Measurements from ENCODE around the gene LYPLAL1. TPM values are rescaled to one million over a fixed set of nuclear protein-coding genes. Genes with fewer than 3 reads are reported as not detected.

The LYPLAL1 gene
- polyA plus RNA-seq, 1 donor (not counting 4 experiments of a cell fraction or from before 2014, with no cell fraction given): 41.1 TPM

DNA sequence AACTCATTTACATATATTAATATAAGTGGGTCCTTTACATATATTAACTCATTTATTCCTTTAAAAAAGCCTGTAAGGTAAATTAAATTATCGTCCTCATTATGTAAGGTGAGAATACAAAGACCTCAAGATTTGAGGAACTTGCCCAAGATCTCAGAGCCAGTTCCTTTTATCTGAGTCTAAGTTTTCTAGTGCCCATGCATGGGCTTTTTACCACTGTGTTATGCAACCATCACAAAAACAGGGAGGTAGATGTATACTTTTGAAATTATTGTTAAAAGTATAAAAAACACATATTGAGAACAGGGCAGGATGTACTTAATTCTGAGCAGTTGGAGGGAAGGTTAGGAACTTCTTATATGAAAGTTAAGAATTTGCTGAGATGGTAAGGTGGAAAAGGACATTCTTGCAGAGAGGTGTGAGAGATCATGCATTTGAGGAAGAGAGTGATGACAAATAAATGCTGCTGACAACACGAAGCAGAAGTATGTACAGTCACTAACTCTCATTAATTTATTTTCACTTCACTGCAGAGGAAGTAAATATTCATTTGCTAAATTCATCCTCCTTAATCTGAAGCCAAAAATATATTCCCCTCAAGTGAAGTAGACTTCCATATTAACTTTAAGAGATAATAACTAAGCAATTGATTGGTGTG, 28.9 kb upstream of the LYPLAL1 start:
- Histone ChIP-seq H4K20me1 (ENCODE audit: control insufficient read depth, extremely low read depth, insufficient read depth, low read length) (no peaks in the 10 kb centered on the region), H3K9me1 (ENCODE audit: control insufficient read depth, extremely low read depth, insufficient read depth, low read length) (no peaks in the 10 kb centered on the region), H3K9me3 (ENCODE audit: control insufficient read depth, low read depth, low read length) (no peaks in the 10 kb centered on the region), H3K36me3 (ENCODE audit: control insufficient read depth in 2 of 2, extremely low read depth in 1 of 2, insufficient read depth in 2 of 2, low read length in 2 of 2) (no peaks in the 10 kb centered on the region), H3K4me2 (ENCODE audit: control insufficient read depth, extremely low read depth, insufficient read depth, low read depth, low read length) (no peak overlapping the region), H3K27ac (ENCODE audit: control insufficient read depth, insufficient read depth, low read length) (no peak overlapping the region), H3K4me1 (ENCODE audit: control insufficient read depth, extremely low read depth, insufficient read depth, low read length) (no peaks in the 10 kb centered on the region), H2AFZ (ENCODE audit: control insufficient read depth, low read length) (no peak overlapping the region), H3K27me3 (ENCODE audit: control insufficient read depth, extremely low read depth, insufficient read depth, low read length) (no peaks in the 10 kb centered on the region), H3K79me2 (ENCODE audit: control insufficient read depth, insufficient read depth, low read length) (no peaks in the 10 kb centered on the region), H3K4me3 (ENCODE audit: control insufficient read depth in 2 of 3, extremely low read depth in 1 of 3, insufficient read depth in 2 of 3, low read depth in 1 of 3, low read length in 3 of 3) (no peak overlapping the region), H3K9ac (ENCODE audit: control insufficient read depth, extremely low read depth, insufficient read depth, low read length) (no peak overlapping the region)
- DNase-seq (ENCODE audit: low read depth, low spot score): no peak
- FAIRE-seq: no peak
- dilution Hi-C loops (cut with MboI; ENCODE audit: extremely low pct_ligation_motif_present, low sequenced_read_pairs): no loop called here
- TF ChIP-seq EZH2 (IDR thresholded peaks at IDR 0.05; ENCODE audit: low read length): no peak
- TF ChIP-seq, protein P1, sequence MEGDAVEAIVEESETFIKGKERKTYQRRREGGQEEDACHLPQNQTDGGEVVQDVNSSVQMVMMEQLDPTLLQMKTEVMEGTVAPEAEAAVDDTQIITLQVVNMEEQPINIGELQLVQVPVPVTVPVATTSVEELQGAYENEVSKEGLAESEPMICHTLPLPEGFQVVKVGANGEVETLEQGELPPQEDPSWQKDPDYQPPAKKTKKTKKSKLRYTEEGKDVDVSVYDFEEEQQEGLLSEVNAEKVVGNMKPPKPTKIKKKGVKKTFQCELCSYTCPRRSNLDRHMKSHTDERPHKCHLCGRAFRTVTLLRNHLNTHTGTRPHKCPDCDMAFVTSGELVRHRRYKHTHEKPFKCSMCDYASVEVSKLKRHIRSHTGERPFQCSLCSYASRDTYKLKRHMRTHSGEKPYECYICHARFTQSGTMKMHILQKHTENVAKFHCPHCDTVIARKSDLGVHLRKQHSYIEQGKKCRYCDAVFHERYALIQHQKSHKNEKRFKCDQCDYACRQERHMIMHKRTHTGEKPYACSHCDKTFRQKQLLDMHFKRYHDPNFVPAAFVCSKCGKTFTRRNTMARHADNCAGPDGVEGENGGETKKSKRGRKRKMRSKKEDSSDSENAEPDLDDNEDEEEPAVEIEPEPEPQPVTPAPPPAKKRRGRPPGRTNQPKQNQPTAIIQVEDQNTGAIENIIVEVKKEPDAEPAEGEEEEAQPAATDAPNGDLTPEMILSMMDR (optimal IDR thresholded peaks at IDR 0.05 in 1 of 3, IDR thresholded peaks at IDR 0.05 in 1 of 3, conservative IDR thresholded peaks at IDR 0.05 in 1 of 3; ENCODE audit: extremely low read depth in 1 of 3, insufficient read depth in 2 of 3, low read length in 3 of 3): no peak

- H3K4me2 ChIP-seq (ENCODE audit: control insufficient read depth, extremely low read depth, insufficient read depth, low read depth, low read length): no peak overlapping the region
- H3K36me3 ChIP-seq (ENCODE audit: control insufficient read depth in 2 of 2, extremely low read depth in 1 of 2, insufficient read depth in 2 of 2, low read length in 2 of 2): no peaks in the 10 kb centered on the region
- TF ChIP-seq, protein P1 (optimal IDR thresholded peaks at IDR 0.05 in 1 of 3, IDR thresholded peaks at IDR 0.05 in 1 of 3, conservative IDR thresholded peaks at IDR 0.05 in 1 of 3; ENCODE audit: extremely low read depth in 1 of 3, insufficient read depth in 2 of 3, low read length in 3 of 3): no peak
- TF ChIP-seq EZH2 (IDR thresholded peaks at IDR 0.05; ENCODE audit: low read length): no peak
- H3K27ac ChIP-seq (ENCODE audit: control insufficient read depth, insufficient read depth, low read length): no peak overlapping the region
- H3K9me1 ChIP-seq (ENCODE audit: control insufficient read depth, extremely low read depth, insufficient read depth, low read length): no peaks in the 10 kb centered on the region
- H3K27me3 ChIP-seq (ENCODE audit: control insufficient read depth, extremely low read depth, insufficient read depth, low read length): no peaks in the 10 kb centered on the region
- no peaks in the 10 kb centered on the region for H3K79me2 ChIP-seq (ENCODE audit: control insufficient read depth, insufficient read depth, low read length)
- no peaks in the 10 kb centered on the region for H3K9me3 ChIP-seq (ENCODE audit: control insufficient read depth, low read depth, low read length)
- no peak for FAIRE-seq
- H3K4me1 ChIP-seq (ENCODE audit: control insufficient read depth, extremely low read depth, insufficient read depth, low read length): no peaks in the 10 kb centered on the region
- dilution Hi-C loops (cut with MboI; ENCODE audit: extremely low pct_ligation_motif_present, low sequenced_read_pairs): no loop called here
- H3K4me3 ChIP-seq (ENCODE audit: control insufficient read depth in 2 of 3, extremely low read depth in 1 of 3, insufficient read depth in 2 of 3, low read depth in 1 of 3, low read length in 3 of 3): no peak overlapping the region
- no peak overlapping the region for H3K9ac ChIP-seq (ENCODE audit: control insufficient read depth, extremely low read depth, insufficient read depth, low read length)
- no peaks in the 10 kb centered on the region for H4K20me1 ChIP-seq (ENCODE audit: control insufficient read depth, extremely low read depth, insufficient read depth, low read length)
- H2AFZ ChIP-seq (ENCODE audit: control insufficient read depth, low read length): no peak overlapping the region
- DNase-seq (ENCODE audit: low read depth, low spot score): no peak
Measured at GRCh38 chr1:219147571-219148019, 26.1 kb upstream of the LYPLAL1 start.
